Loucy (cell line): ENCODE measurements around the gene POLRMT.

Experiments used
- H2AFZ ChIP-seq: fragments of 200-600 bp; sonication (generic); 2 replicates; pipeline ENCODE4 v1.6.0; 2016; ENCODE audit warnings: antibody characterized with exemption, mild to moderate bottlenecking, low read length, moderate library complexity
- H3F3A ChIP-seq: fragments of 200-600 bp; 2 replicates; pipeline ENCODE4 v1.6.0; 2016; ENCODE audit warnings: antibody characterized with exemption, low read depth, mild to moderate bottlenecking
- H3K27me3 ChIP-seq: fragments of 200-600 bp; sonication (generic); 2 replicates; pipeline ENCODE4 v1.6.1; 2014; ENCODE audit warnings: low read length, mild to moderate bottlenecking; ENCODE audit not compliant: insufficient read depth, poor library complexity, severe bottlenecking
- H3K36me3 ChIP-seq: fragments of 200-600 bp; sonication (generic); 2 replicates; pipeline ENCODE4 v1.6.1; 2016; ENCODE audit warnings: low read length; ENCODE audit not compliant: insufficient read depth
- H3K4me1 ChIP-seq: fragments of 200-600 bp; sonication (generic); 2 replicates; pipeline ENCODE4 v1.5.1; 2014; ENCODE audit warnings: low read length, mild to moderate bottlenecking; ENCODE audit not compliant: insufficient read depth, poor library complexity, severe bottlenecking
- H3K4me2 ChIP-seq: fragments of 200-600 bp; sonication (generic); 2 replicates; pipeline ENCODE4 v1.6.0; 2014; ENCODE audit warnings: antibody characterized with exemption, low read length, low read depth, mild to moderate bottlenecking; ENCODE audit not compliant: poor library complexity, severe bottlenecking
- H3K4me3 ChIP-seq: fragments of 200-600 bp; sonication (generic); 2 replicates; pipeline ENCODE4 v1.5.1; 2014; ENCODE audit warnings: low read length, mild to moderate bottlenecking, mixed read lengths; ENCODE audit not compliant: poor library complexity, severe bottlenecking
- H3K79me2 ChIP-seq: fragments of 200-600 bp; sonication (generic); 2 replicates; pipeline ENCODE4 v1.6.1; 2014; ENCODE audit warnings: low read length; ENCODE audit not compliant: insufficient read depth
- H3K9ac ChIP-seq: fragments of 200-600 bp; sonication (generic); 2 replicates; pipeline ENCODE4 v1.6.0; 2014; ENCODE audit warnings: mild to moderate bottlenecking, low read depth, low read length, moderate library complexity; ENCODE audit not compliant: poor library complexity, severe bottlenecking
- H3K9me2 ChIP-seq: fragments of 200-600 bp; sonication (generic); replicated peaks from 2 replicates; pipeline ENCODE4 v1.6.1; 2016; ENCODE audit warnings: low read depth, low read length, mixed read lengths
- H3K9me3 ChIP-seq: fragments of 200-600 bp; sonication (generic); 2 replicates; pipeline ENCODE4 v1.6.1; 2014; ENCODE audit warnings: mild to moderate bottlenecking, antibody characterized with exemption, low read length, low read depth; ENCODE audit not compliant: insufficient read depth
- H4K20me1 ChIP-seq: fragments of 200-600 bp; sonication (generic); 2 replicates; pipeline ENCODE4 v1.6.0; 2014; ENCODE audit warnings: antibody characterized with exemption, low read length, mild to moderate bottlenecking; ENCODE audit not compliant: insufficient read depth, poor library complexity, severe bottlenecking
- EZH2phosphoT487 ChIP-seq: fragments of 200-600 bp; IDR thresholded peaks from 2 replicates; pipeline ENCODE4 v1.6.1; 2018; ENCODE audit warnings: antibody characterized with exemption, mild to moderate bottlenecking, moderate library complexity, borderline replicate concordance
- TF ChIP-seq, protein P1 (sequence below): fragments of 200-600 bp; sonication (generic); conservative IDR thresholded peaks from 2 replicates; pipeline ENCODE4 v1.5.1; 2014; ENCODE audit warnings: mild to moderate bottlenecking, antibody characterized with exemption, low read length

POLRMT gene

GRCh38 chr19:625257-625656 is 8.1 kb downstream of the POLRMT start:
- H3K4me2 ChIP-seq, result no peak overlapping the region
- peaks cover 3% of the 10 kb centered on the region for H3K4me1 ChIP-seq
- peaks cover 5% of the 10 kb centered on the region; the same call in 1 of the 2 replicates for H3K36me3 ChIP-seq
- no peak overlapping the region for H3K4me3 ChIP-seq
- H3K79me2 ChIP-seq, result peaks cover 10% of the 10 kb centered on the region; the same call in 1 of the 2 replicates
- H3F3A ChIP-seq, result no peaks in the 10 kb centered on the region
- no peak for TF ChIP-seq EZH2phosphoT487
- TF ChIP-seq, protein P1, sequence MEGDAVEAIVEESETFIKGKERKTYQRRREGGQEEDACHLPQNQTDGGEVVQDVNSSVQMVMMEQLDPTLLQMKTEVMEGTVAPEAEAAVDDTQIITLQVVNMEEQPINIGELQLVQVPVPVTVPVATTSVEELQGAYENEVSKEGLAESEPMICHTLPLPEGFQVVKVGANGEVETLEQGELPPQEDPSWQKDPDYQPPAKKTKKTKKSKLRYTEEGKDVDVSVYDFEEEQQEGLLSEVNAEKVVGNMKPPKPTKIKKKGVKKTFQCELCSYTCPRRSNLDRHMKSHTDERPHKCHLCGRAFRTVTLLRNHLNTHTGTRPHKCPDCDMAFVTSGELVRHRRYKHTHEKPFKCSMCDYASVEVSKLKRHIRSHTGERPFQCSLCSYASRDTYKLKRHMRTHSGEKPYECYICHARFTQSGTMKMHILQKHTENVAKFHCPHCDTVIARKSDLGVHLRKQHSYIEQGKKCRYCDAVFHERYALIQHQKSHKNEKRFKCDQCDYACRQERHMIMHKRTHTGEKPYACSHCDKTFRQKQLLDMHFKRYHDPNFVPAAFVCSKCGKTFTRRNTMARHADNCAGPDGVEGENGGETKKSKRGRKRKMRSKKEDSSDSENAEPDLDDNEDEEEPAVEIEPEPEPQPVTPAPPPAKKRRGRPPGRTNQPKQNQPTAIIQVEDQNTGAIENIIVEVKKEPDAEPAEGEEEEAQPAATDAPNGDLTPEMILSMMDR, result no peak
- no peaks in the 10 kb centered on the region for H3K9me3 ChIP-seq
- no peak overlapping the region for H2AFZ ChIP-seq
- H3K9ac ChIP-seq, result no peak overlapping the region
- no peaks in the 10 kb centered on the region for H4K20me1 ChIP-seq
- no peaks in the 10 kb centered on the region for H3K9me2 ChIP-seq
- no peaks in the 10 kb centered on the region for H3K27me3 ChIP-seq

- Histone ChIP-seq H2AFZ (no peak overlapping the region), H3K27me3 (no peaks in the 10 kb centered on the region), H3K4me2 (no peak overlapping the region), H3K4me1 (peaks cover 3% of the 10 kb centered on the region), H3K79me2 (peaks cover 9% of the 10 kb centered on the region; the same call in 1 of the 2 replicates), H4K20me1 (no peaks in the 10 kb centered on the region), H3K9me2 (no peaks in the 10 kb centered on the region), H3K36me3 (peaks cover 8% of the 10 kb centered on the region; the same call in 1 of the 2 replicates), H3K9ac (no peak overlapping the region), H3K4me3 (no peak overlapping the region), H3K9me3 (no peaks in the 10 kb centered on the region), H3F3A (no peaks in the 10 kb centered on the region)
- TF ChIP-seq, protein P1, result no peak
- no peak for TF ChIP-seq EZH2phosphoT487
Observed at GRCh38 chr19:624433-625109, 8.8 kb downstream of the POLRMT start.

GRCh38 chr19:623974-624373 is 9.4 kb downstream of the POLRMT start:
- H3K4me2 ChIP-seq, result no peak overlapping the region
- no peak overlapping the region for H3K4me3 ChIP-seq
- peaks cover under 1% of the 10 kb centered on the region for H3K4me1 ChIP-seq
- no peaks in the 10 kb centered on the region for H3K9me2 ChIP-seq
- TF ChIP-seq, protein P1, result no peak
- no peaks in the 10 kb centered on the region for H3K27me3 ChIP-seq
- H4K20me1 ChIP-seq, result no peaks in the 10 kb centered on the region
- no peak overlapping the region for H3K9ac ChIP-seq
- H3K9me3 ChIP-seq, result no peaks in the 10 kb centered on the region
- H3K79me2 ChIP-seq, result peaks cover 4% of the 10 kb centered on the region; the same call in 1 of the 2 replicates
- no peaks in the 10 kb centered on the region for H3F3A ChIP-seq
- no peak overlapping the region for H2AFZ ChIP-seq
- peaks cover 11% of the 10 kb centered on the region; the same call in 1 of the 2 replicates for H3K36me3 ChIP-seq
